ENCODE measurements around the gene PAX4. TPM values are rescaled to one million over a fixed set of nuclear protein-coding genes. Genes with fewer than 3 reads are reported as not detected.
A peak's percentile ranks its signal among the peaks of the same experiment; 100 is the strongest.

The PAX4 gene
- polyA plus RNA-seq, 6 donors from 2014 or later: not detected

DNA sequence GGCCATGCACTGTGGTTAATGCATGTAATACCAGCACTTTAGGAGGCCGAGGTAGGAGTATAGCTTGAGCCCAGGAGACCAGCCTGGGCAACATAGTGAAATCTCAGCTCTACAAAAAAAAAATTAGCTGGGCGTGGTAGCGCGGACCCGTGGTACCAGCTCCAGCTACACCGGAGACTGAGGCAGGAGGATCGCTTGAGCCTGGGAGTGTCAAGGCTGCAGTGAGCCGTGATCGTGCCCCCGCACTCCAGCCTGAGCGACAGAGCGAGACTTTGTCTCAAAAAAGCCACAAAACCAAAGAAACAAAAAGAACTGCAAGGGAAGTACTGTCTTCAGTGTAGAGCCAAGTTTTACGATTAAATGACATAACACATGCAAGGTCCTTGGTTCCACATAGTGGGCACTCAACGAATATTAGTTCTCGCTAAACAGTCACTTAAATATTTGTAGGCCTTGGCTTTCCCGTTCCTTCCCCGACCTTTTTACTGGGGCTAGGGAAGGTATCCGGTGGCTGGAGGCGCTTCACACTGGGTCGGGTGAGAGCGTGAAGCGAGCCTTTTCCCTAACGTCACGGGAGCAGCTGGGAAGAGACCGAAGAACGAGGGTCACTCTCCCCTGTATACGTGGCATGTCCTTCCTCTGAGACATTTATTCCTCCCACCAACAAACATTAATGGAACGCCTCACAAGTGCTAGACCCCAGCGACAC, 33.1 kb upstream of the PAX4 start:
- DNase-seq: peak; percentile 25
- Mint-ChIP-seq H3K36me3 (no peaks in the 10 kb centered on the region), H3K4me3 (peak overlapping the region in 3 of 8 donors; percentile 98 to 99 (median 99)), H3K9me3 (no peaks in the 10 kb centered on the region), H3K27ac (peak overlapping the region in 5 of 6 donors; percentile 94 to 100 (median 99)), H3K4me1 (peaks cover 45 to 52% (median 52%) of the 10 kb centered on the region in 3 donors), H3K27me3 (peaks cover 4 to 7% (median 5%) of the 10 kb centered on the region in 3 donors)
- ATAC-seq (ENCODE audit: low read depth in 2 of 2): no peak

DNA sequence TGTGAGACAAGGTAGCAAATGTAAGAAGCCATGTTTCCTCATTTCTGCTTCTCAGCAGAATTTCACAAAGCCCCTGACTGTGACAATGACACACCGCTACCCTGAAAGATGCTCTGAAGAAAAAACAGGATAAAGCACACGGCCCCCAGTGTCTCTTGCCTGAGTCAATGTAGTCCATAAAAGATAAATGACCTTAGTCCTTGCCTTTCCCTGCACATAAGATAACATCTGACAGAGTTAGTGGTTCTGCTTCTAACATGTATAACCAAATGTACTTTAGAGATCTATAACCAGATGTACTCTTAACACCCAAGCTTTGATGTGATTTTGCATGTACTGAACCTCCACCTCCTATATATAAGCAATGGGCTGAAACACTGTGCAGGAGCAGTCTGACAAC, 31.0 kb upstream of the PAX4 start:
- no peaks in the 10 kb centered on the region for H3K9me3 Mint-ChIP-seq
- peaks cover 5 to 15% (median 9%) of the 10 kb centered on the region in 3 donors for H3K27me3 Mint-ChIP-seq
- no peaks in the 10 kb centered on the region for H3K36me3 Mint-ChIP-seq
- H3K4me1 Mint-ChIP-seq: peaks cover 26 to 33% (median 32%) of the 10 kb centered on the region in 3 donors
- H3K4me3 Mint-ChIP-seq: no peak overlapping the region
- ATAC-seq (ENCODE audit: low read depth in 2 of 2) (no peak), DNase-seq (no peak)
- H3K27ac Mint-ChIP-seq: no peak overlapping the region

DNA sequence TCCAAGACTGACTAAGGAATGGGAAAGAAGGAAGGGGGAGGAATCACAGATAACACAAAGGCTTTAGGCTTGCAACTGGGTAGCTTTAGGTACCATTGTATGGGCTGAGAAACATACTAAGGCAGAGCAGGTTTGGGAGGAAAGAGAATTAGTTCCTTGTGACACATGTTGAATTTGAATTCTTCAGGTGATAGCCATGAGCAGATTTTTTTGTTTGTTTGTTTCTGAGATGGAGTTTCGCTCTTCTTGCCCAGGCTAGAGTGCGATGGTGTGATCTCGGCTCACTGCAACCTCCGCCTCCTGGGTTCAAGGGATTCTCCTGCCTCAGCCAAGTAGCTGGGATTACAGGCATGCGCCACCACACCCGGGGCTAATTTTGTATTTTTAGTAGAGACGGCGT, 29.7 kb upstream of the PAX4 start:
- no peak for DNase-seq
- Mint-ChIP-seq H3K27me3 (peaks cover 5 to 21% (median 16%) of the 10 kb centered on the region in 3 donors), H3K4me1 (peaks cover 18 to 19% (median 19%) of the 10 kb centered on the region in 3 donors), H3K27ac (no peak overlapping the region), H3K36me3 (no peaks in the 10 kb centered on the region), H3K4me3 (peak overlapping the region in 1 of 8 donors; percentile 16), H3K9me3 (no peaks in the 10 kb centered on the region)
- no peak for ATAC-seq (ENCODE audit: low read depth in 2 of 2)

DNA sequence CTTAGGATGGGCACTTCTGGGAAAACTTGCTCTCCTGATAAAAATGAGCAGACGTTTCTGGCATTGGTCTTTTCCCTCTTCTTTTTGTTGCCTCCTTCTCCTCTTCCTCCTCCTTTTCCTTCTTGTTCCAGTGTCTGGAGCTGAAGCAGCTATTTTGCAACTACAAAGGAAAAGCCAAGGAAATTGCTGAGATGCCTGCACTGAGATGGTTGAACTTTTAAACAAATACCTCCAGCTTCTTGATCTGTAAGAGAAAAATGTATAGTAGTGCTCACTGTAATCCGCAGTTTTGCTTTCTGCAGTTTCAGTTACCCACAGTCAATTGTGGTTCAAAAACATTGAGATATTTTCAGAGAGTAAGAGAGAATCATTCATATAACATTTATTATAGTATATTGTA, 26.5 kb upstream of the PAX4 start:
- Mint-ChIP-seq H3K4me3 (no peak overlapping the region), H3K36me3 (no peaks in the 10 kb centered on the region), H3K4me1 (no peaks in the 10 kb centered on the region), H3K9me3 (no peaks in the 10 kb centered on the region), H3K27me3 (peaks cover 23 to 33% (median 31%) of the 10 kb centered on the region in 3 donors), H3K27ac (no peak overlapping the region)
- no peak for DNase-seq
- ATAC-seq (ENCODE audit: low read depth in 2 of 2): no peak

DNA sequence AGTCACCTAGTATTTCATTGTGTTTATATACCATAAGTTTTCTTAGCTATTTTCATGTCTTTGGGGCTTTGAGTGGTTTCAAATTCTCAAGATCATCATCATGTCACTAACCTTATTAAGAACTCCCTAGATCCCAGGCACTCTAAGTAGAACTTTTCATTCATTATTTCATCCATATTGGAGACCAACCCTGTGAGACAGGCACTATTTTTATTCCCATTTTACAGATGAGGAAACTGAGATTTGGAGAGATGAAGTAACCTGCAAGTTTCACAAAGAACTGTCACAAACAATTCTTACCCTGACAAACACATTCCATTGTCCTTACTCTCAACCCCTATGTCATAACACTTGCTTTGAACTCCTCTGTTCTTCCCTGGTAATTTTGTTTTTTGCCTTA, 20.3 kb upstream of the PAX4 start:
- no peaks in the 10 kb centered on the region for H3K4me1 Mint-ChIP-seq
- DNase-seq (no peak), ATAC-seq (ENCODE audit: low read depth in 2 of 2) (no peak)
- H3K9me3 Mint-ChIP-seq: peaks cover 0 to 9% (median 0%) of the 10 kb centered on the region in 7 donors
- no peak overlapping the region for H3K27ac Mint-ChIP-seq
- no peaks in the 10 kb centered on the region for H3K36me3 Mint-ChIP-seq
- H3K27me3 Mint-ChIP-seq: peaks cover 44 to 60% (median 46%) of the 10 kb centered on the region in 3 donors
- H3K4me3 Mint-ChIP-seq: no peak overlapping the region

GRCh38 chr7:127635659-127636285, 17.8 kb upstream of the PAX4 start:
- no peak overlapping the region for H3K4me3 Mint-ChIP-seq
- peaks cover 0 to 9% (median 0%) of the 10 kb centered on the region in 7 donors for H3K9me3 Mint-ChIP-seq
- DNase-seq (no peak), ATAC-seq (ENCODE audit: low read depth in 2 of 2) (no peak)
- peaks cover 43 to 74% (median 54%) of the 10 kb centered on the region in 3 donors for H3K27me3 Mint-ChIP-seq
- no peaks in the 10 kb centered on the region for H3K36me3 Mint-ChIP-seq
- H3K4me1 Mint-ChIP-seq: no peaks in the 10 kb centered on the region
- H3K27ac Mint-ChIP-seq: no peak overlapping the region

DNA sequence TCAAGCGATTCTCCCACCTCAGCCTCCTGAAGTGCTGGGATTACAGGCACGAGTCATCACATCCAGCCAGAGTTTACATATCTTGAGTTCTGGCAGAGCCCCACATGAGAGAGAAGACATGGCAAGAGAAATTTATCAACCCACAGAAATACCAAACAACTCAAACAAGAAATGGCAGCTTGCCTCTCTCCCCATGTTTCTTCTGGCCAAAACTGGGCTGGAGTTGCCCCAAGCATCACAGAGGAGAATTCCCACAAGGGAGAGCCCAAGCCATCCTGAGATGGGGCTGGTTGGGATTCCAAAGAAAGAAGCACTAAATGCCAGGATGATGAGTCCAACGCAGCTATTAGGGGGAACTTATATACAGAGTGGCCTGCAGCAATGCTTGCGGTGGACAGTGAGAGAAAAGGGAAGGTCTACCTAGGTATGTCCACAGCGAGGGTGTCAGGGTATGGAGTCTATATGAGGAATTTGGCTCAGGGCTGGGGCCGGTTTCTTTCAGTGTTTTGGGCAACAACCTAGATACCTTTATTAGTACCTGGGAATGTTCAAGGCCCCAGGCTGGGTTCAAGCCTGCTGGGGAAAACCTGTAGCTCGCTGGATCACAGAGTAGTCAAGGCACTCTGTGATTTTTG, 14.5 kb upstream of the PAX4 start:
- H3K9me3 Mint-ChIP-seq: peaks cover 0 to 9% (median 0%) of the 10 kb centered on the region in 7 donors
- DNase-seq: no peak
- H3K4me3 Mint-ChIP-seq: no peak overlapping the region
- no peak for ATAC-seq (ENCODE audit: low read depth in 2 of 2)
- no peaks in the 10 kb centered on the region for H3K36me3 Mint-ChIP-seq
- peaks cover 33 to 64% (median 35%) of the 10 kb centered on the region in 3 donors for H3K27me3 Mint-ChIP-seq
- peaks cover 0 to 7% (median 5%) of the 10 kb centered on the region in 3 donors for H3K4me1 Mint-ChIP-seq
- peak overlapping the region in 1 of 6 donors; percentile 64 for H3K27ac Mint-ChIP-seq

- no peaks in the 10 kb centered on the region for H3K36me3 Mint-ChIP-seq
- DNase-seq (peak; percentile 19), ATAC-seq (ENCODE audit: low read depth in 2 of 2) (peak; percentile 42 to 60)
- H3K27me3 Mint-ChIP-seq: peaks cover 29 to 59% (median 29%) of the 10 kb centered on the region in 3 donors
- H3K4me3 Mint-ChIP-seq: peak overlapping the region in 2 of 8 donors; percentile 30 to 37
- peaks cover 0 to 7% (median 5%) of the 10 kb centered on the region in 3 donors for H3K4me1 Mint-ChIP-seq
- peaks cover 0 to 9% (median 0%) of the 10 kb centered on the region in 7 donors for H3K9me3 Mint-ChIP-seq
- H3K27ac Mint-ChIP-seq: no peak overlapping the region
These were observed 11.4 kb upstream of the PAX4 start for GRCh38 chr7:127629268-127629854.

DNA sequence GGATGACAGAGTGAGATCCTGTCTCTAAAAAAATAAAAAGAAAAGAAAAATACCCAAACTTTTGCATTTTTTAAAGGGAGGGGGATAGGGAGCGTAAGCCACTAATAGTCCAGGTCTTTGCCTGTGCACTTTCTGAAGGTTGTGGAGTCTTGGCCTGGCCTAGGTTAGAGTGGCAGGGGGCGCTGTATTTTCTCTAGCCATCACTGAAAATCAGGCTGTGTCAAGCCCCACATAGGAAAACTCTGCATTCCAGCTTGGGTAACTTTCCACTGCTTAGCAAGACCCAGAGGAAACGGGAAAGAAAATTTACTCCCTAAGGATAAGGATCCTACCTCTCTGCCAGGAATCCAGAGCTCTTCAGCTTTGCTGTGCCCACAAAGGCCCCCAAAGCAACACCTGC, 10.5 kb upstream of the PAX4 start:
- ATAC-seq (ENCODE audit: low read depth in 2 of 2): no peak
- H3K36me3 Mint-ChIP-seq: no peaks in the 10 kb centered on the region

GRCh38 chr7:127625331-127625730, 7.4 kb upstream of the PAX4 start:
- peaks cover 26 to 52% (median 48%) of the 10 kb centered on the region in 3 donors for H3K27me3 Mint-ChIP-seq
- no peak for ATAC-seq (ENCODE audit: low read depth in 2 of 2)
- no peaks in the 10 kb centered on the region for H3K36me3 Mint-ChIP-seq
- no peak for DNase-seq
- no peak overlapping the region for H3K4me3 Mint-ChIP-seq
- peaks cover 0 to 7% (median 0%) of the 10 kb centered on the region in 7 donors for H3K9me3 Mint-ChIP-seq
- peaks cover 8 to 14% (median 13%) of the 10 kb centered on the region in 3 donors for H3K4me1 Mint-ChIP-seq
- no peak overlapping the region for H3K27ac Mint-ChIP-seq

More for the DNA sequence above, 10.5 kb upstream of the PAX4 start:
- Mint-ChIP-seq H3K9me3 (peaks cover 0 to 7% (median 0%) of the 10 kb centered on the region in 7 donors), H3K27ac (no peak overlapping the region), H3K27me3 (peaks cover 27 to 50% (median 32%) of the 10 kb centered on the region in 3 donors), H3K4me3 (no peak overlapping the region), H3K4me1 (peaks cover 0 to 7% (median 5%) of the 10 kb centered on the region in 3 donors)
- no peak for DNase-seq

GRCh38 chr7:127620406-127621233, 2.7 kb upstream of the PAX4 start:
- Mint-ChIP-seq H3K9me3 (peaks cover 0 to 7% (median 0%) of the 10 kb centered on the region in 7 donors), H3K27me3 (peaks cover 33 to 84% (median 64%) of the 10 kb centered on the region in 3 donors), H3K4me3 (peak overlapping the region in 2 of 8 donors; percentile 48 to 53), H3K36me3 (no peaks in the 10 kb centered on the region), H3K4me1 (peaks cover 8 to 10% (median 8%) of the 10 kb centered on the region in 3 donors), H3K27ac (peak overlapping the region in 1 of 6 donors; percentile 39)
- ATAC-seq (ENCODE audit: low read depth in 2 of 2) (no peak), DNase-seq (no peak)

GRCh38 chr7:127619681-127620405, 1.9 kb upstream of the PAX4 start:
- Mint-ChIP-seq H3K9me3 (peaks cover 0 to 1% (median 0%) of the 10 kb centered on the region in 7 donors), H3K36me3 (no peaks in the 10 kb centered on the region), H3K4me1 (peaks cover 8 to 10% (median 8%) of the 10 kb centered on the region in 3 donors), H3K4me3 (no peak overlapping the region), H3K27ac (no peak overlapping the region), H3K27me3 (peaks cover 32 to 77% (median 64%) of the 10 kb centered on the region in 3 donors)
- ATAC-seq (ENCODE audit: low read depth in 2 of 2) (peak in 1 of 2 donors; percentile 28), DNase-seq (no peak)

Data from naive B cell (primary cell).